ENCODE measurements around the gene LRRTM4. TPM values are rescaled to one million over a fixed set of nuclear protein-coding genes. Genes with fewer than 3 reads are reported as not detected.

The LRRTM4 gene
- total and polyA plus RNA-seq, 2 experiments from 2014 or later: 4.5 to 15.4 TPM

- no peak overlapping the region for H2AFZ ChIP-seq
- no peak for TF ChIP-seq ZNF331 (CRISPR knock-in tag; IDR thresholded peaks at IDR 0.05; ENCODE audit: low read depth)
- no peak for TF ChIP-seq ZNF114 (CRISPR knock-in tag; IDR thresholded peaks at IDR 0.05)
- TF ChIP-seq, protein P1, sequence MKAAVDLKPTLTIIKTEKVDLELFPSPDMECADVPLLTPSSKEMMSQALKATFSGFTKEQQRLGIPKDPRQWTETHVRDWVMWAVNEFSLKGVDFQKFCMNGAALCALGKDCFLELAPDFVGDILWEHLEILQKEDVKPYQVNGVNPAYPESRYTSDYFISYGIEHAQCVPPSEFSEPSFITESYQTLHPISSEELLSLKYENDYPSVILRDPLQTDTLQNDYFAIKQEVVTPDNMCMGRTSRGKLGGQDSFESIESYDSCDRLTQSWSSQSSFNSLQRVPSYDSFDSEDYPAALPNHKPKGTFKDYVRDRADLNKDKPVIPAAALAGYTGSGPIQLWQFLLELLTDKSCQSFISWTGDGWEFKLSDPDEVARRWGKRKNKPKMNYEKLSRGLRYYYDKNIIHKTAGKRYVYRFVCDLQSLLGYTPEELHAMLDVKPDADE (IDR thresholded peaks at IDR 0.05): no peak
- no peak for TF ChIP-seq EZH2 (IDR thresholded peaks at IDR 0.05; ENCODE audit: low read depth, unreplicated experiment)
- no peak for TF ChIP-seq NANOG (IDR thresholded peaks at IDR 0.05; ENCODE audit: borderline replicate concordance)
- TF ChIP-seq JUNB (IDR thresholded peaks at IDR 0.05; ENCODE audit: unreplicated experiment): no peak
- TF ChIP-seq STAT1 (IDR thresholded peaks at IDR 0.05; ENCODE audit: unreplicated experiment): no peak
- no peak for TF ChIP-seq POLR2AphosphoS5 (IDR thresholded peaks at IDR 0.05; ENCODE audit: low read depth)
- TF ChIP-seq, protein P2, sequence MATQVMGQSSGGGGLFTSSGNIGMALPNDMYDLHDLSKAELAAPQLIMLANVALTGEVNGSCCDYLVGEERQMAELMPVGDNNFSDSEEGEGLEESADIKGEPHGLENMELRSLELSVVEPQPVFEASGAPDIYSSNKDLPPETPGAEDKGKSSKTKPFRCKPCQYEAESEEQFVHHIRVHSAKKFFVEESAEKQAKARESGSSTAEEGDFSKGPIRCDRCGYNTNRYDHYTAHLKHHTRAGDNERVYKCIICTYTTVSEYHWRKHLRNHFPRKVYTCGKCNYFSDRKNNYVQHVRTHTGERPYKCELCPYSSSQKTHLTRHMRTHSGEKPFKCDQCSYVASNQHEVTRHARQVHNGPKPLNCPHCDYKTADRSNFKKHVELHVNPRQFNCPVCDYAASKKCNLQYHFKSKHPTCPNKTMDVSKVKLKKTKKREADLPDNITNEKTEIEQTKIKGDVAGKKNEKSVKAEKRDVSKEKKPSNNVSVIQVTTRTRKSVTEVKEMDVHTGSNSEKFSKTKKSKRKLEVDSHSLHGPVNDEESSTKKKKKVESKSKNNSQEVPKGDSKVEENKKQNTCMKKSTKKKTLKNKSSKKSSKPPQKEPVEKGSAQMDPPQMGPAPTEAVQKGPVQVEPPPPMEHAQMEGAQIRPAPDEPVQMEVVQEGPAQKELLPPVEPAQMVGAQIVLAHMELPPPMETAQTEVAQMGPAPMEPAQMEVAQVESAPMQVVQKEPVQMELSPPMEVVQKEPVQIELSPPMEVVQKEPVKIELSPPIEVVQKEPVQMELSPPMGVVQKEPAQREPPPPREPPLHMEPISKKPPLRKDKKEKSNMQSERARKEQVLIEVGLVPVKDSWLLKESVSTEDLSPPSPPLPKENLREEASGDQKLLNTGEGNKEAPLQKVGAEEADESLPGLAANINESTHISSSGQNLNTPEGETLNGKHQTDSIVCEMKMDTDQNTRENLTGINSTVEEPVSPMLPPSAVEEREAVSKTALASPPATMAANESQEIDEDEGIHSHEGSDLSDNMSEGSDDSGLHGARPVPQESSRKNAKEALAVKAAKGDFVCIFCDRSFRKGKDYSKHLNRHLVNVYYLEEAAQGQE (IDR thresholded peaks at IDR 0.05; ENCODE audit: unreplicated experiment): no peak
- TF ChIP-seq CREB1 (CRISPR knock-in tag; IDR thresholded peaks at IDR 0.05; ENCODE audit: low read depth): no peak
- no peak for TF ChIP-seq CTCF (conservative IDR thresholded peaks at IDR 0.05; ENCODE audit: low read depth in 2 of 2)
- TF ChIP-seq, protein P3, sequence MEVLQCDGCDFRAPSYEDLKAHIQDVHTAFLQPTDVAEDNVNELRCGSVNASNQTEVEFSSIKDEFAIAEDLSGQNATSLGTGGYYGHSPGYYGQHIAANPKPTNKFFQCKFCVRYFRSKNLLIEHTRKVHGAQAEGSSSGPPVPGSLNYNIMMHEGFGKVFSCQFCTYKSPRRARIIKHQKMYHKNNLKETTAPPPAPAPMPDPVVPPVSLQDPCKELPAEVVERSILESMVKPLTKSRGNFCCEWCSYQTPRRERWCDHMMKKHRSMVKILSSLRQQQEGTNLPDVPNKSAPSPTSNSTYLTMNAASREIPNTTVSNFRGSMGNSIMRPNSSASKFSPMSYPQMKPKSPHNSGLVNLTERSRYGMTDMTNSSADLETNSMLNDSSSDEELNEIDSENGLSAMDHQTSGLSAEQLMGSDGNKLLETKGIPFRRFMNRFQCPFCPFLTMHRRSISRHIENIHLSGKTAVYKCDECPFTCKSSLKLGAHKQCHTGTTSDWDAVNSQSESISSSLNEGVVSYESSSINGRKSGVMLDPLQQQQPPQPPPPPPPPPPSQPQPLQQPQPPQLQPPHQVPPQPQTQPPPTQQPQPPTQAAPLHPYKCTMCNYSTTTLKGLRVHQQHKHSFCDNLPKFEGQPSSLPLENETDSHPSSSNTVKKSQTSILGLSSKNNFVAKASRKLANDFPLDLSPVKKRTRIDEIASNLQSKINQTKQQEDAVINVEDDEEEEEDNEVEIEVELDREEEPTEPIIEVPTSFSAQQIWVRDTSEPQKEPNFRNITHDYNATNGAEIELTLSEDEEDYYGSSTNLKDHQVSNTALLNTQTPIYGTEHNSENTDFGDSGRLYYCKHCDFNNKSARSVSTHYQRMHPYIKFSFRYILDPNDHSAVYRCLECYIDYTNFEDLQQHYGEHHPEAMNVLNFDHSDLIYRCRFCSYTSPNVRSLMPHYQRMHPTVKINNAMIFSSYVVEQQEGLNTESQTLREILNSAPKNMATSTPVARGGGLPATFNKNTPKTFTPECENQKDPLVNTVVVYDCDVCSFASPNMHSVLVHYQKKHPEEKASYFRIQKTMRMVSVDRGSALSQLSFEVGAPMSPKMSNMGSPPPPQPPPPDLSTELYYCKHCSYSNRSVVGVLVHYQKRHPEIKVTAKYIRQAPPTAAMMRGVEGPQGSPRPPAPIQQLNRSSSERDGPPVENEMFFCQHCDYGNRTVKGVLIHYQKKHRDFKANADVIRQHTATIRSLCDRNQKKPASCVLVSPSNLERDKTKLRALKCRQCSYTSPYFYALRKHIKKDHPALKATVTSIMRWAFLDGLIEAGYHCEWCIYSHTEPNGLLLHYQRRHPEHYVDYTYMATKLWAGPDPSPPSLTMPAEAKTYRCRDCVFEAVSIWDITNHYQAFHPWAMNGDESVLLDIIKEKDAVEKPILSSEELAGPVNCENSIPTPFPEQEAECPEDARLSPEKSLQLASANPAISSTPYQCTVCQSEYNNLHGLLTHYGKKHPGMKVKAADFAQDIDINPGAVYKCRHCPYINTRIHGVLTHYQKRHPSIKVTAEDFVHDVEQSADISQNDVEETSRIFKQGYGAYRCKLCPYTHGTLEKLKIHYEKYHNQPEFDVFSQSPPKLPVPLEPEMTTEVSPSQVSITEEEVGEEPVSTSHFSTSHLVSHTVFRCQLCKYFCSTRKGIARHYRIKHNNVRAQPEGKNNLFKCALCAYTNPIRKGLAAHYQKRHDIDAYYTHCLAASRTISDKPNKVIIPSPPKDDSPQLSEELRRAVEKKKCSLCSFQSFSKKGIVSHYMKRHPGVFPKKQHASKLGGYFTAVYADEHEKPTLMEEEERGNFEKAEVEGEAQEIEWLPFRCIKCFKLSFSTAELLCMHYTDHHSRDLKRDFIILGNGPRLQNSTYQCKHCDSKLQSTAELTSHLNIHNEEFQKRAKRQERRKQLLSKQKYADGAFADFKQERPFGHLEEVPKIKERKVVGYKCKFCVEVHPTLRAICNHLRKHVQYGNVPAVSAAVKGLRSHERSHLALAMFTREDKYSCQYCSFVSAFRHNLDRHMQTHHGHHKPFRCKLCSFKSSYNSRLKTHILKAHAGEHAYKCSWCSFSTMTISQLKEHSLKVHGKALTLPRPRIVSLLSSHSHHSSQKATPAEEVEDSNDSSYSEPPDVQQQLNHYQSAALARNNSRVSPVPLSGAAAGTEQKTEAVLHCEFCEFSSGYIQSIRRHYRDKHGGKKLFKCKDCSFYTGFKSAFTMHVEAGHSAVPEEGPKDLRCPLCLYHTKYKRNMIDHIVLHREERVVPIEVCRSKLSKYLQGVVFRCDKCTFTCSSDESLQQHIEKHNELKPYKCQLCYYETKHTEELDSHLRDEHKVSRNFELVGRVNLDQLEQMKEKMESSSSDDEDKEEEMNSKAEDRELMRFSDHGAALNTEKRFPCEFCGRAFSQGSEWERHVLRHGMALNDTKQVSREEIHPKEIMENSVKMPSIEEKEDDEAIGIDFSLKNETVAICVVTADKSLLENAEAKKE (CRISPR knock-in tag; IDR thresholded peaks at IDR 0.05): no peak
- TF ChIP-seq EZH2phosphoT487 (IDR thresholded peaks at IDR 0.05; ENCODE audit: unreplicated experiment): no peak
- H3K27ac ChIP-seq (ENCODE audit: low read depth): peak overlapping the region; percentile 88
- peaks cover 6% of the 10 kb centered on the region; the same call in 1 of the 2 replicates for H3F3A ChIP-seq (replicated peaks; ENCODE audit: low read depth)
- peaks cover 34% of the 10 kb centered on the region for H3K27me3 Mint-ChIP-seq (ENCODE audit: insufficient read depth, low read depth, poor library complexity)
- peaks cover 19% of the 10 kb centered on the region for H3K9me3 Mint-ChIP-seq
- H3K4me2 ChIP-seq: peak overlapping the region; percentile 70
- H3K4me1 ChIP-seq (ENCODE audit: insufficient read depth): peaks cover 33% of the 10 kb centered on the region
- peak; percentile 30 for DNase-seq (ENCODE audit: low spot score)
- peaks cover 40% of the 10 kb centered on the region for H3K36me3 Mint-ChIP-seq (ENCODE audit: low read depth)
- H3K4me1 Mint-ChIP-seq: peaks cover 28% of the 10 kb centered on the region
- H3K27ac Mint-ChIP-seq: peak overlapping the region; percentile 100
- no peaks in the 10 kb centered on the region for H3K9me2 ChIP-seq (ENCODE audit: insufficient read depth)
- peak overlapping the region; percentile 84 for H3K4me3 ChIP-seq
- peaks cover 7% of the 10 kb centered on the region; the same call in 1 of the 2 replicates for H3K36me3 ChIP-seq (ENCODE audit: insufficient read depth)
- no peaks in the 10 kb centered on the region for H3K27me3 ChIP-seq (ENCODE audit: insufficient read depth)
- peak; percentile 75 for ATAC-seq
- H3K4me3 Mint-ChIP-seq: peak overlapping the region; percentile 99
- 0 out of 2 replicates have a peak, but pooled peaks cover 6% of the 10 kb centered on the region for H4K20me1 ChIP-seq (replicated peaks; ENCODE audit: insufficient read depth)
- peaks cover 49% of the 10 kb centered on the region for H3K79me2 ChIP-seq (replicated peaks; ENCODE audit: insufficient read depth)
Observed at GRCh38 chr2:77086478-77086877, 435.7 kb downstream of the LRRTM4 start.
